Neural cell (in vitro differentiated cells): ENCODE results near the gene CDC45. TPM values are rescaled to one million over a fixed set of nuclear protein-coding genes. Genes with fewer than 3 reads are reported as not detected.

Experiments used
- H2AFZ ChIP-seq: fragments of 200-600, 300-800 bp; sonication (generic), shearing (Covaris generic); 2 replicates; pipeline ENCODE4 v1.6.0; 2014; ENCODE audit warnings: low read depth, mild to moderate bottlenecking, antibody characterized with exemption, low read length, moderate library complexity
- H3F3A ChIP-seq: fragments of 200-600 bp; shearing (Covaris generic); 2 replicates; pipeline ENCODE4 v1.6.1; 2016; ENCODE audit warnings: mild to moderate bottlenecking, moderate library complexity, mixed read lengths, antibody characterized with exemption, low read length; ENCODE audit not compliant: insufficient read depth, poor library complexity, severe bottlenecking
- H3K27ac ChIP-seq: fragments of 200-600, 300-800 bp; sonication (generic), shearing (Covaris generic); 2 replicates; pipeline ENCODE4 v1.5.1; 2014; ENCODE audit warnings: mild to moderate bottlenecking, low read length, moderate library complexity
- H3K27me3 ChIP-seq: fragments of 300-800, 200-600 bp; sonication (generic), shearing (Covaris generic); 2 replicates; pipeline ENCODE4 v1.6.0; 2014; ENCODE audit warnings: mild to moderate bottlenecking, low read depth, low read length, moderate library complexity; ENCODE audit not compliant: insufficient read depth
- H3K36me3 ChIP-seq: fragments of 300-800, 200-600 bp; sonication (generic), shearing (Covaris generic); 2 replicates; pipeline ENCODE4 v1.5.1; 2014; ENCODE audit warnings: mild to moderate bottlenecking, antibody characterized with exemption, low read length, moderate library complexity; ENCODE audit not compliant: insufficient read depth
- H3K4me2 ChIP-seq: fragments of 300-800, 200-600 bp; sonication (generic), shearing (Covaris generic); 2 replicates; pipeline ENCODE4 v1.6.0; 2014; ENCODE audit warnings: mild to moderate bottlenecking, low read length
- H3K4me3 ChIP-seq: fragments of 300-800, 200-600 bp; sonication (generic), shearing (Covaris generic); 2 replicates; pipeline ENCODE4 v1.5.1; 2014; ENCODE audit warnings: mild to moderate bottlenecking, low read length, moderate library complexity
- H3K79me2 ChIP-seq: fragments of 200-600 bp; shearing (Covaris generic); replicated peaks from 2 replicates; pipeline ENCODE4 v1.6.0; 2014; ENCODE audit warnings: mild to moderate bottlenecking, low read length, moderate library complexity; ENCODE audit not compliant: insufficient read depth
- H3K9ac ChIP-seq: fragments of 300-800, 200-600 bp; sonication (generic), shearing (Covaris generic); 2 replicates; pipeline ENCODE4 v1.6.1; 2016; ENCODE audit warnings: mild to moderate bottlenecking, low read length, mixed read lengths
- H3K9me2 ChIP-seq: fragments of 200-600 bp; shearing (Covaris generic); 2 replicates; pipeline ENCODE4 v1.6.1; 2016; ENCODE audit warnings: mild to moderate bottlenecking, low read length, mixed read lengths; ENCODE audit not compliant: insufficient read depth
- H3K9me3 ChIP-seq: fragments of 200-600, 300-800 bp; sonication (generic), shearing (Covaris generic); 2 replicates; pipeline ENCODE4 v1.6.1; 2016; ENCODE audit warnings: mild to moderate bottlenecking, mixed run types, low read length, moderate library complexity, mixed read lengths
- H4K20me1 ChIP-seq: fragments of 200-600 bp; shearing (Covaris generic); 2 replicates; pipeline ENCODE4 v1.6.1; 2016; ENCODE audit warnings: mild to moderate bottlenecking, mixed run types; ENCODE audit not compliant: insufficient read depth
- EP300 ChIP-seq: fragments of 450-650 bp; conservative IDR thresholded peaks from 2 replicates; pipeline ENCODE4 v1.6.1; 2014; ENCODE audit warnings: antibody characterized with exemption, mild to moderate bottlenecking, moderate library complexity; ENCODE audit not compliant: poor library complexity, severe bottlenecking
- EZH2 ChIP-seq: fragments of 200-600, 300-800 bp; shearing (Covaris generic), sonication (generic); IDR thresholded peaks from 2 replicates; pipeline ENCODE4 v1.6.1; 2014; ENCODE audit warnings: antibody characterized with exemption, low read length, borderline replicate concordance, mild to moderate bottlenecking; ENCODE audit not compliant: insufficient read depth, poor library complexity, severe bottlenecking
- MXI1 ChIP-seq: fragments of 450-650 bp; conservative IDR thresholded peaks from 2 replicates; pipeline ENCODE4 v1.6.1; 2014; ENCODE audit warnings: antibody characterized with exemption, mild to moderate bottlenecking; ENCODE audit not compliant: poor library complexity, severe bottlenecking
- POLR2AphosphoS5 ChIP-seq: IDR thresholded peaks from 2 replicates; pipeline ENCODE4 v1.6.1; 2012
- RAD21 ChIP-seq: fragments of 450-650 bp; conservative IDR thresholded peaks from 2 replicates; pipeline ENCODE4 v1.6.1; 2014; ENCODE audit warnings: antibody characterized with exemption, mild to moderate bottlenecking, moderate library complexity
- SMC3 ChIP-seq: fragments of 450-650 bp; conservative IDR thresholded peaks from 2 replicates; pipeline ENCODE4 v1.6.1; 2014; ENCODE audit warnings: antibody characterized with exemption, mild to moderate bottlenecking, moderate library complexity; ENCODE audit not compliant: poor library complexity
- TAF1 ChIP-seq: IDR thresholded peaks from 2 replicates; pipeline ENCODE4 v1.6.1; 2012; ENCODE audit warnings: low read depth
- polyA plus RNA-seq: library from polyadenylated mRNA; depleted of rRNA; stranded (reverse); fragments of >200 nt; gene quantifications from 2 replicates; pipeline ENCODE4 v1.2.3, GENCODE V29; 2014
- TF ChIP-seq, protein P1 (sequence below): IDR thresholded peaks from 2 replicates; pipeline ENCODE4 v1.6.1; 2012; ENCODE audit warnings: borderline replicate concordance
- TF ChIP-seq, protein P2 (sequence below): fragments of 450-650 bp; IDR thresholded peaks from 2 replicates; pipeline ENCODE4 v1.5.1; 2014; ENCODE audit warnings: antibody characterized with exemption, mild to moderate bottlenecking, moderate library complexity; ENCODE audit not compliant: poor library complexity, severe bottlenecking

CDC45 gene
- polyA plus RNA-seq, 1 donor from 2014 or later, result 3.2 TPM

DNA sequence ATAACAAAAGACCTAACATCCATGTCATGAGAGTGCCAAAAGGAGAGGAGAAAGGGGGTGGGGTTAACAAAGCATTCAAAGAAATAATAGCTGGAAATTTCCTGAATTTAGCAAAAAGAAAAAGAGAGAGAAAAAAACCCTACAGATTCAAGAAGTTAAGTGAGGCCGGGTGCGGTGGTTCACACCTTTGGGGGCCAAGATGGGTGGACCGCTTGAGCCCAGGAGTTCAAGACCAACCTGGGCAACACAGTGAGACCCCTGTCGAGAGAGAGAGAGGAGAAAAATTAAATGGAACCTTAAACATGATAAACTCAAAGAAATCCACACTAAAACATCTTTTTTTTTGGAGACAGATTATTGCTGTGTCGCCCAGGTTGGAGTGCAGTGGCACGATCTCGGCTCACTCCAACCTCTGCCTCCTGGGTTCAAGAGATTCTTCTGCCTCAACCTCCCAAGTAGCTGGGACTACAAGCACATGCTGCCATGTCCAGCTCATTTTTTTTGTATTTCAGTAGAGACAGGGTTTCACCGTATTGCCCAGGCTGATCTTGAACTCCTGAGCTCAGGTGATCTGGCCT, 53.4 kb downstream of the CDC45 start:
- H3K27ac ChIP-seq, result no peak overlapping the region
- H3K4me3 ChIP-seq, result no peak overlapping the region
- no peaks in the 10 kb centered on the region for H3K9me3 ChIP-seq
- no peak overlapping the region for H2AFZ ChIP-seq
- H4K20me1 ChIP-seq, result no peaks in the 10 kb centered on the region
- no peak for TF ChIP-seq EZH2
- TF ChIP-seq EP300, result no peak
- no peak for TF ChIP-seq RAD21
- TF ChIP-seq, protein P1, sequence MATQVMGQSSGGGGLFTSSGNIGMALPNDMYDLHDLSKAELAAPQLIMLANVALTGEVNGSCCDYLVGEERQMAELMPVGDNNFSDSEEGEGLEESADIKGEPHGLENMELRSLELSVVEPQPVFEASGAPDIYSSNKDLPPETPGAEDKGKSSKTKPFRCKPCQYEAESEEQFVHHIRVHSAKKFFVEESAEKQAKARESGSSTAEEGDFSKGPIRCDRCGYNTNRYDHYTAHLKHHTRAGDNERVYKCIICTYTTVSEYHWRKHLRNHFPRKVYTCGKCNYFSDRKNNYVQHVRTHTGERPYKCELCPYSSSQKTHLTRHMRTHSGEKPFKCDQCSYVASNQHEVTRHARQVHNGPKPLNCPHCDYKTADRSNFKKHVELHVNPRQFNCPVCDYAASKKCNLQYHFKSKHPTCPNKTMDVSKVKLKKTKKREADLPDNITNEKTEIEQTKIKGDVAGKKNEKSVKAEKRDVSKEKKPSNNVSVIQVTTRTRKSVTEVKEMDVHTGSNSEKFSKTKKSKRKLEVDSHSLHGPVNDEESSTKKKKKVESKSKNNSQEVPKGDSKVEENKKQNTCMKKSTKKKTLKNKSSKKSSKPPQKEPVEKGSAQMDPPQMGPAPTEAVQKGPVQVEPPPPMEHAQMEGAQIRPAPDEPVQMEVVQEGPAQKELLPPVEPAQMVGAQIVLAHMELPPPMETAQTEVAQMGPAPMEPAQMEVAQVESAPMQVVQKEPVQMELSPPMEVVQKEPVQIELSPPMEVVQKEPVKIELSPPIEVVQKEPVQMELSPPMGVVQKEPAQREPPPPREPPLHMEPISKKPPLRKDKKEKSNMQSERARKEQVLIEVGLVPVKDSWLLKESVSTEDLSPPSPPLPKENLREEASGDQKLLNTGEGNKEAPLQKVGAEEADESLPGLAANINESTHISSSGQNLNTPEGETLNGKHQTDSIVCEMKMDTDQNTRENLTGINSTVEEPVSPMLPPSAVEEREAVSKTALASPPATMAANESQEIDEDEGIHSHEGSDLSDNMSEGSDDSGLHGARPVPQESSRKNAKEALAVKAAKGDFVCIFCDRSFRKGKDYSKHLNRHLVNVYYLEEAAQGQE, result no peak
- no peak for TF ChIP-seq SMC3
- no peak for TF ChIP-seq TAF1
- TF ChIP-seq MXI1, result no peak
- no peak for TF ChIP-seq POLR2AphosphoS5
- TF ChIP-seq, protein P2, sequence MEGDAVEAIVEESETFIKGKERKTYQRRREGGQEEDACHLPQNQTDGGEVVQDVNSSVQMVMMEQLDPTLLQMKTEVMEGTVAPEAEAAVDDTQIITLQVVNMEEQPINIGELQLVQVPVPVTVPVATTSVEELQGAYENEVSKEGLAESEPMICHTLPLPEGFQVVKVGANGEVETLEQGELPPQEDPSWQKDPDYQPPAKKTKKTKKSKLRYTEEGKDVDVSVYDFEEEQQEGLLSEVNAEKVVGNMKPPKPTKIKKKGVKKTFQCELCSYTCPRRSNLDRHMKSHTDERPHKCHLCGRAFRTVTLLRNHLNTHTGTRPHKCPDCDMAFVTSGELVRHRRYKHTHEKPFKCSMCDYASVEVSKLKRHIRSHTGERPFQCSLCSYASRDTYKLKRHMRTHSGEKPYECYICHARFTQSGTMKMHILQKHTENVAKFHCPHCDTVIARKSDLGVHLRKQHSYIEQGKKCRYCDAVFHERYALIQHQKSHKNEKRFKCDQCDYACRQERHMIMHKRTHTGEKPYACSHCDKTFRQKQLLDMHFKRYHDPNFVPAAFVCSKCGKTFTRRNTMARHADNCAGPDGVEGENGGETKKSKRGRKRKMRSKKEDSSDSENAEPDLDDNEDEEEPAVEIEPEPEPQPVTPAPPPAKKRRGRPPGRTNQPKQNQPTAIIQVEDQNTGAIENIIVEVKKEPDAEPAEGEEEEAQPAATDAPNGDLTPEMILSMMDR, result no peak
- H3K9me2 ChIP-seq, result no peaks in the 10 kb centered on the region
- no peaks in the 10 kb centered on the region for H3K36me3 ChIP-seq
- H3K4me2 ChIP-seq, result no peak overlapping the region
- H3K79me2 ChIP-seq, result no peaks in the 10 kb centered on the region
- H3K9ac ChIP-seq, result no peak overlapping the region
- no peaks in the 10 kb centered on the region for H3K27me3 ChIP-seq
- no peaks in the 10 kb centered on the region for H3F3A ChIP-seq

DNA sequence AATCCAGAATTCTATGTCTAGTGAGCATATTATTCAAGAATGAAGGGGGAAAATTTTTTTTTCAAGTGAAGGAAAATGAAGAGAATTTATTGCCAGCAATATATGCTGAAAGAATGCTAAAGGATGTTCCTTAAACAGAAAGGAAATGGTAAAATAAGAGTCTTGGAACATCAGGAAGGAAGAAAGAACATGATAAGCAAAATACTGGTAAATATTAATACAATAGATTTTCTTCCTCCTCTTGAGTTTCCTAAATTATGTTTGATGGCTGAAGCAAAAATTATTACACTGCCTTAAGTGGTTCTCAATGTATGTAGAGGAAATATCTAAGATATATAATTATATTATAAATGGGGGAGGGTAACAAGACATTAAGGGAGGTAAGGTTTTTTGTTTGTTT, 54.1 kb downstream of the CDC45 start:
- H3K4me2 ChIP-seq, result no peak overlapping the region
- H3K9me3 ChIP-seq, result no peaks in the 10 kb centered on the region
- H3K27ac ChIP-seq, result no peak overlapping the region
- no peaks in the 10 kb centered on the region for H3K27me3 ChIP-seq
- no peak overlapping the region for H3K9ac ChIP-seq
- no peaks in the 10 kb centered on the region for H3K36me3 ChIP-seq
- H4K20me1 ChIP-seq, result no peaks in the 10 kb centered on the region
- H3K79me2 ChIP-seq, result no peaks in the 10 kb centered on the region
- no peaks in the 10 kb centered on the region for H3K9me2 ChIP-seq
- TF ChIP-seq SMC3 (no peak), EP300 (no peak), TAF1 (no peak)
- TF ChIP-seq, protein P1, result no peak
- TF ChIP-seq, protein P2, result no peak
- no peak overlapping the region for H3K4me3 ChIP-seq
- no peak overlapping the region for H2AFZ ChIP-seq
- no peaks in the 10 kb centered on the region for H3F3A ChIP-seq
